HepG2 (cell line): ENCODE results near the gene BLCAP. TPM values are rescaled to one million over a fixed set of nuclear protein-coding genes. Genes with fewer than 3 reads are reported as not detected.

ENCODE experiments used
- ATAD3A ChIP-seq: sonication (generic); formaldehyde crosslinking; IDR thresholded peaks from 2 replicates; pipeline ENCODE4 v1.4.0; 2020; ENCODE audit warnings: missing genetic modification reagents
- FOXM1 ChIP-seq: sonication (generic); formaldehyde crosslinking; IDR thresholded peaks from 2 replicates; pipeline ENCODE4 v1.5.0; 2020; ENCODE audit warnings: missing genetic modification reagents
- HOXD1 ChIP-seq: sonication (generic); formaldehyde crosslinking; IDR thresholded peaks from 2 replicates; pipeline ENCODE4 v1.5.0; 2020; ENCODE audit warnings: missing genetic modification reagents
- MED13 ChIP-seq: sonication (generic); formaldehyde crosslinking; IDR thresholded peaks from 2 replicates; pipeline ENCODE4 v1.5.0; 2020; ENCODE audit warnings: missing genetic modification reagents
- MLLT10 ChIP-seq: sonication (generic); formaldehyde crosslinking; IDR thresholded peaks from 2 replicates; pipeline ENCODE4 v1.4.0; 2020; ENCODE audit warnings: missing genetic modification reagents
- NFE2L2 ChIP-seq: fragments of 150-350 bp; IDR thresholded peaks from 2 replicates; pipeline ENCODE4 v1.6.1; 2014; ENCODE audit warnings: low read length
- REPIN1 ChIP-seq: sonication (generic); formaldehyde crosslinking; IDR thresholded peaks from 2 replicates; pipeline ENCODE4 v1.8.0; 2022; ENCODE audit warnings: missing genetic modification reagents, low read depth, mild to moderate bottlenecking, borderline replicate concordance
- RFX1 ChIP-seq: fragments of 450-650 bp; IDR thresholded peaks from 2 replicates; pipeline ENCODE4 v1.6.1; 2017
- SETDB1 ChIP-seq: sonication (generic); formaldehyde crosslinking; IDR thresholded peaks from 2 replicates; pipeline ENCODE4 v1.5.1; 2020; ENCODE audit warnings: missing genetic modification reagents, mild to moderate bottlenecking, borderline replicate concordance
- SSRP1 ChIP-seq: IDR thresholded peaks from 2 replicates; pipeline ENCODE4 v1.6.1; 2016; ENCODE audit warnings: control low read depth
- STAT5B ChIP-seq: sonication (generic); formaldehyde crosslinking; IDR thresholded peaks from 2 replicates; pipeline ENCODE4 v1.4.0; 2020; ENCODE audit warnings: missing genetic modification reagents
- ZEB1 ChIP-seq: IDR thresholded peaks from 2 replicates; pipeline ENCODE4 v1.6.1; 2012; ENCODE audit warnings: mild to moderate bottlenecking, low read depth, inconsistent platforms; ENCODE audit not compliant: insufficient replicate concordance
- ZNF207 ChIP-seq: fragments of 450-650 bp; IDR thresholded peaks from 2 replicates; pipeline ENCODE4 v1.6.1; 2016; ENCODE audit warnings: antibody characterized with exemption, borderline replicate concordance
- ZNF225 ChIP-seq: sonication (generic); formaldehyde crosslinking; IDR thresholded peaks from 2 replicates; pipeline ENCODE4 v1.4.0; 2020; ENCODE audit warnings: mild to moderate bottlenecking, missing genetic modification reagents
- ZNF430 ChIP-seq: sonication (generic); formaldehyde crosslinking; IDR thresholded peaks from 2 replicates; pipeline ENCODE4 v1.9.0; 2021; ENCODE audit warnings: mild to moderate bottlenecking, missing genetic modification reagents
- ZNF451 ChIP-seq: sonication (generic); formaldehyde crosslinking; IDR thresholded peaks from 2 replicates; pipeline ENCODE4 v1.5.0; 2020; ENCODE audit warnings: mild to moderate bottlenecking, missing genetic modification reagents
- ZNF644 ChIP-seq: IDR thresholded peaks from 2 replicates; pipeline ENCODE4 v1.6.1; 2016; ENCODE audit warnings: low read depth
- ZSCAN22 ChIP-seq: sonication (generic); formaldehyde crosslinking; IDR thresholded peaks from 2 replicates; pipeline ENCODE4 v1.4.0; 2020; ENCODE audit warnings: mild to moderate bottlenecking, missing genetic modification reagents
- polyA plus RNA-seq, 8 experiments: library from polyadenylated mRNA; depleted of rRNA in 3 of 8; stranded (reverse) in 7 of 8; unstranded in 1 of 8; fragments of >200 nt; fragmentation: Illumina TruSeq in 4 of 8; extraction: Trizol in 4 of 8; gene quantifications; 2 replicates each; pipeline versions ENCODE4 v1.2.1 to v1.2.3, GENCODE V29; 2011 to 2016; ENCODE audit warnings: low read depth in 4 of 8, missing spikeins in 1 of 8, mixed read lengths in 1 of 8; ENCODE audit not compliant: insufficient read depth in 1 of 8
- total RNA-seq, 5 experiments: library from RNA; depleted of rRNA; stranded (reverse); fragments of >200 nt; fragmentation: Illumina TruSeq; extraction: Trizol; gene quantifications; 2 replicates each; pipeline ENCODE4 v1.2.3, GENCODE V29; 2016; ENCODE audit warnings: low read depth in 1 of 5
- TF ChIP-seq, protein P1 (sequence below): sonication (generic); formaldehyde crosslinking; IDR thresholded peaks from 2 replicates; pipeline ENCODE4 v1.4.0; 2020; ENCODE audit warnings: missing genetic modification reagents, borderline replicate concordance
- TF ChIP-seq, protein P2 (sequence below): sonication (generic); formaldehyde crosslinking; IDR thresholded peaks from 2 replicates; pipeline ENCODE4 v1.4.0; 2020; ENCODE audit warnings: missing genetic modification reagents
- TF ChIP-seq, protein P3 (sequence below): IDR thresholded peaks from 2 replicates; pipeline ENCODE4 v1.6.1; 2016; ENCODE audit warnings: missing biosample characterization, missing genetic modification reagents, low read depth
- TF ChIP-seq, protein P4 (sequence below): sonication (generic); formaldehyde crosslinking; IDR thresholded peaks from 2 replicates; pipeline ENCODE4 v1.4.0; 2020; ENCODE audit warnings: missing genetic modification reagents

The BLCAP gene
- total and polyA plus RNA-seq, 2 of the 13 experiments (the other 11 are each of a cell fraction or from before 2014, with no cell fraction given): 52.4 to 86.8 TPM

DNA sequence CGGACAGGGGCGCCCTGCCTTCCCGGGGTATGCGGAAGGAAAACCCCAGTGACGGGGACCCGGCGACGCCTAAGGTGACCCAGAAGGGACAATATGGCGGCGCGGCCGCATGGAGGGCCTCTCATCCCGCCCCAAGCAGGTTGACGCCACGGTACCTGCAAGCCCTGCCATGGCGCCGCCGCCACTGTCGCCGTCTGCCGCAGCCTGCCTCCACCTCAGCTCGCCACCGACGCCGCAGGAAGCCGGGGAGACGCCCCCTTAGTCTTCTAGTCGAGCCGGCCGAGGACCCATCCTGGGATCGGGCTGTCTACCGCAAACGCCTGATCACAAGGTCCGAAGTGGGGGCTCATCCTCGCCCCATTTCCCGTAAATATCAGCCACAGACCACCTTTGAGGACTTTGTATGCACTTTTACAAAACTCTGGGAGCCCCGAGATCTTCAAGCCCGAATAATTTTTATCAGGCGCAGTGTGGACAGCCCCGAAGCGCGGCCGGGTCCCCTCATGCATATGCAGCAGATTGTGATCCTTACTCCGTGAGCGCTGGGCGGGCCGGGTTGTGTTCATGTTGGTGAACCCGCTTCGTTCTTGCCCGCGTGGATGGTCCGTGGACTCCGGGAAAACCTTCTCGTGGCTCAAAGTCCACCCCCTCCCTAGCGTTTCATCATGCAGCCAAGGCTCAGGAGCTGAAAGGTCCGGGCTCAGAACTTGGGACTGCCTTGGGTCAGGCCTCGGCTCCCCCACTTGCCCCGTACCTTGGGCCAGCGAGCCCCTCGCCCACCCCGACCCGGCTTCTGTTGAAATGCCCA, at the start of gene BLCAP (continued):
- TF ChIP-seq, protein P1, sequence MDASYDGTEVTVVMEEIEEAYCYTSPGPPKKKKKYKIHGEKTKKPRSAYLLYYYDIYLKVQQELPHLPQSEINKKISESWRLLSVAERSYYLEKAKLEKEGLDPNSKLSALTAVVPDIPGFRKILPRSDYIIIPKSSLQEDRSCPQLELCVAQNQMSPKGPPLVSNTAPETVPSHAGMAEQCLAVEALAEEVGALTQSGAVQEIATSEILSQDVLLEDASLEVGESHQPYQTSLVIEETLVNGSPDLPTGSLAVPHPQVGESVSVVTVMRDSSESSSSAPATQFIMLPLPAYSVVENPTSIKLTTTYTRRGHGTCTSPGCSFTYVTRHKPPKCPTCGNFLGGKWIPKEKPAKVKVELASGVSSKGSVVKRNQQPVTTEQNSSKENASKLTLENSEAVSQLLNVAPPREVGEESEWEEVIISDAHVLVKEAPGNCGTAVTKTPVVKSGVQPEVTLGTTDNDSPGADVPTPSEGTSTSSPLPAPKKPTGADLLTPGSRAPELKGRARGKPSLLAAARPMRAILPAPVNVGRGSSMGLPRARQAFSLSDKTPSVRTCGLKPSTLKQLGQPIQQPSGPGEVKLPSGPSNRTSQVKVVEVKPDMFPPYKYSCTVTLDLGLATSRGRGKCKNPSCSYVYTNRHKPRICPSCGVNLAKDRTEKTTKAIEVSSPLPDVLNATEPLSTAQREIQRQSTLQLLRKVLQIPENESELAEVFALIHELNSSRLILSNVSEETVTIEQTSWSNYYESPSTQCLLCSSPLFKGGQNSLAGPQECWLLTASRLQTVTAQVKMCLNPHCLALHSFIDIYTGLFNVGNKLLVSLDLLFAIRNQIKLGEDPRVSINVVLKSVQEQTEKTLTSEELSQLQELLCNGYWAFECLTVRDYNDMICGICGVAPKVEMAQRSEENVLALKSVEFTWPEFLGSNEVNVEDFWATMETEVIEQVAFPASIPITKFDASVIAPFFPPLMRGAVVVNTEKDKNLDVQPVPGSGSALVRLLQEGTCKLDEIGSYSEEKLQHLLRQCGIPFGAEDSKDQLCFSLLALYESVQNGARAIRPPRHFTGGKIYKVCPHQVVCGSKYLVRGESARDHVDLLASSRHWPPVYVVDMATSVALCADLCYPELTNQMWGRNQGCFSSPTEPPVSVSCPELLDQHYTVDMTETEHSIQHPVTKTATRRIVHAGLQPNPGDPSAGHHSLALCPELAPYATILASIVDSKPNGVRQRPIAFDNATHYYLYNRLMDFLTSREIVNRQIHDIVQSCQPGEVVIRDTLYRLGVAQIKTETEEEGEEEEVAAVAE: peak; percentile 60; the same call in 1 of the 2 replicates
- TF ChIP-seq HOXD1: peak; percentile 10; the same call in 1 of the 2 replicates
- peak; percentile 55; the same call in 1 of the 2 replicates for TF ChIP-seq STAT5B (CRISPR knock-in tag)
- TF ChIP-seq MED13 (CRISPR knock-in tag): no peak
- TF ChIP-seq NFE2L2: no peak
- TF ChIP-seq, protein P2, sequence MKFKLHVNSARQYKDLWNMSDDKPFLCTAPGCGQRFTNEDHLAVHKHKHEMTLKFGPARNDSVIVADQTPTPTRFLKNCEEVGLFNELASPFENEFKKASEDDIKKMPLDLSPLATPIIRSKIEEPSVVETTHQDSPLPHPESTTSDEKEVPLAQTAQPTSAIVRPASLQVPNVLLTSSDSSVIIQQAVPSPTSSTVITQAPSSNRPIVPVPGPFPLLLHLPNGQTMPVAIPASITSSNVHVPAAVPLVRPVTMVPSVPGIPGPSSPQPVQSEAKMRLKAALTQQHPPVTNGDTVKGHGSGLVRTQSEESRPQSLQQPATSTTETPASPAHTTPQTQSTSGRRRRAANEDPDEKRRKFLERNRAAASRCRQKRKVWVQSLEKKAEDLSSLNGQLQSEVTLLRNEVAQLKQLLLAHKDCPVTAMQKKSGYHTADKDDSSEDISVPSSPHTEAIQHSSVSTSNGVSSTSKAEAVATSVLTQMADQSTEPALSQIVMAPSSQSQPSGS: peak; percentile 77
- TF ChIP-seq ZNF644 (CRISPR knock-in tag): peak; percentile 21; the same call in 1 of the 2 replicates
- TF ChIP-seq, protein P3, sequence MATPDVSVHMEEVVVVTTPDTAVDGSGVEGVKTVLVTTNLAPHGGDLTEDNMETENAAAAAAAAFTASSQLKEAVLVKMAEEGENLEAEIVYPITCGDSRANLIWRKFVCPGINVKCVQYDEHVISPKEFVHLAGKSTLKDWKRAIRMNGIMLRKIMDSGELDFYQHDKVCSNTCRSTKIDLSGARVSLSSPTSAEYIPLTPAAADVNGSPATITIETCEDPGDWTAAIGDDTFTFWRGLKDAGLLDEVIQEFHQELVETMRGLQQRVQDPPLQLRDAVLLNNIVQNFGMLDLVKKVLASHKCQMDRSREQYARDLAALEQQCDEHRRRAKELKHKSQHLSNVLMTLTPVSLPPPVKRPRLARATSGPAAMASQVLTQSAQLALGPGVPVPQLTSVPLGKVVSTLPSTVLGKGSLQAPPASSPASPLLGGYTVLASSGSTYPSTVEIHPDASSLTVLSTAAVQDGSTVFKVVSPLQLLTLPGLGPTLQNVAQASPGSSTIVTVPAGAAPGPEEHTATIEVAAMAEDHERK (CRISPR knock-in tag): no peak
- TF ChIP-seq, protein P4, sequence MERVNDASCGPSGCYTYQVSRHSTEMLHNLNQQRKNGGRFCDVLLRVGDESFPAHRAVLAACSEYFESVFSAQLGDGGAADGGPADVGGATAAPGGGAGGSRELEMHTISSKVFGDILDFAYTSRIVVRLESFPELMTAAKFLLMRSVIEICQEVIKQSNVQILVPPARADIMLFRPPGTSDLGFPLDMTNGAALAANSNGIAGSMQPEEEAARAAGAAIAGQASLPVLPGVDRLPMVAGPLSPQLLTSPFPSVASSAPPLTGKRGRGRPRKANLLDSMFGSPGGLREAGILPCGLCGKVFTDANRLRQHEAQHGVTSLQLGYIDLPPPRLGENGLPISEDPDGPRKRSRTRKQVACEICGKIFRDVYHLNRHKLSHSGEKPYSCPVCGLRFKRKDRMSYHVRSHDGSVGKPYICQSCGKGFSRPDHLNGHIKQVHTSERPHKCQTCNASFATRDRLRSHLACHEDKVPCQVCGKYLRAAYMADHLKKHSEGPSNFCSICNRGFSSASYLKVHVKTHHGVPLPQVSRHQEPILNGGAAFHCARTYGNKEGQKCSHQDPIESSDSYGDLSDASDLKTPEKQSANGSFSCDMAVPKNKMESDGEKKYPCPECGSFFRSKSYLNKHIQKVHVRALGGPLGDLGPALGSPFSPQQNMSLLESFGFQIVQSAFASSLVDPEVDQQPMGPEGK (CRISPR knock-in tag): peak; percentile 50; the same call in 1 of the 2 replicates
- peak; percentile 67; the same call in 1 of the 2 replicates for TF ChIP-seq ATAD3A (CRISPR knock-in tag)
- TF ChIP-seq ZSCAN22 (CRISPR knock-in tag): no peak
- no peak for TF ChIP-seq MLLT10 (CRISPR knock-in tag)
- no peak; the same call in none of the 2 replicates for TF ChIP-seq FOXM1
- TF ChIP-seq SSRP1 (CRISPR knock-in tag): no peak
- TF ChIP-seq ZEB1: peak; percentile 68
- peak; percentile 44 for TF ChIP-seq ZNF451 (CRISPR knock-in tag)
- TF ChIP-seq SETDB1 (CRISPR knock-in tag): no peak
- no peak for TF ChIP-seq ZNF207
- TF ChIP-seq RFX1: no peak
- TF ChIP-seq ZNF225 (CRISPR knock-in tag): no peak; the same call in 1 of the 2 replicates
- TF ChIP-seq ZNF430 (CRISPR knock-in tag): no peak
- peak; percentile 75 for TF ChIP-seq REPIN1 (CRISPR knock-in tag)
